NCI-H2107 treated with DMSO at 0.1 percent for 48 hours (cell line): ENCODE data around the gene AKIP1.
"Not testable (repeated sequence)": the region's sequence is repeated elsewhere in the genome, so short reads cannot be mapped to it uniquely, and the experiment has no call there.

Source experiments
- DNase-seq: peaks from one replicate; lab custom pipeline; 2025; ENCODE audit not compliant: unreplicated experiment; lab: John Stamatoyannopoulos, UW

AKIP1 gene, protein sequence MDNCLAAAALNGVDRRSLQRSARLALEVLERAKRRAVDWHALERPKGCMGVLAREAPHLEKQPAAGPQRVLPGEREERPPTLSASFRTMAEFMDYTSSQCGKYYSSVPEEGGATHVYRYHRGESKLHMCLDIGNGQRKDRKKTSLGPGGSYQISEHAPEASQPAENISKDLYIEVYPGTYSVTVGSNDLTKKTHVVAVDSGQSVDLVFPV

GRCh38 chr11:8911029-8911823 lies at the start of gene AKIP1:
Gene AKIP1 (plus strand): TSS chr11:8911189. CDS start chr11:8911450, 261 bp downstream.
- peak; percentile 79 for DNase-seq

- no peak for DNase-seq
These were observed 47.2 kb upstream of the AKIP1 start for GRCh38 chr11:8863838-8864237.

DNA sequence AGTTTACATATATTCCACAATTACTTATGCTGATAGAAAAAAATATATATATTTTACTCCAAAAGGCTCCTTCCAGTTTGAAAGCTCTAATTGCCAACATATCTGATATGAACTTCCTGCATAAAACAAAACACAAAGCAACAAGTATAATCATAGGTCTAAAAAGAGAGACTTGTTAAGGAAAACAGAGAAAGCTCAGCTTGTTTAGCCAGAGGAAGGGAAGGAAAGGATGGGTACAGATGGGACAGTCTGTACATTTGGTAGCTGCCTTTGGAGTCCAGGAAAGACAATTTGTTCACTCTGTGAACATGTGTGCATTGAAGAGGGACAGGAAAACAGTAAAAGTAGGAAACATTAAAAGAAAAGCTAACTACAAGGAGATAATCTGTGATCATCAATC lies 45.7 kb upstream of the AKIP1 start:
- DNase-seq, result no peak

- DNase-seq, result no peak
These were observed 44.0 kb upstream of the AKIP1 start for GRCh38 chr11:8867035-8867434.

DNA sequence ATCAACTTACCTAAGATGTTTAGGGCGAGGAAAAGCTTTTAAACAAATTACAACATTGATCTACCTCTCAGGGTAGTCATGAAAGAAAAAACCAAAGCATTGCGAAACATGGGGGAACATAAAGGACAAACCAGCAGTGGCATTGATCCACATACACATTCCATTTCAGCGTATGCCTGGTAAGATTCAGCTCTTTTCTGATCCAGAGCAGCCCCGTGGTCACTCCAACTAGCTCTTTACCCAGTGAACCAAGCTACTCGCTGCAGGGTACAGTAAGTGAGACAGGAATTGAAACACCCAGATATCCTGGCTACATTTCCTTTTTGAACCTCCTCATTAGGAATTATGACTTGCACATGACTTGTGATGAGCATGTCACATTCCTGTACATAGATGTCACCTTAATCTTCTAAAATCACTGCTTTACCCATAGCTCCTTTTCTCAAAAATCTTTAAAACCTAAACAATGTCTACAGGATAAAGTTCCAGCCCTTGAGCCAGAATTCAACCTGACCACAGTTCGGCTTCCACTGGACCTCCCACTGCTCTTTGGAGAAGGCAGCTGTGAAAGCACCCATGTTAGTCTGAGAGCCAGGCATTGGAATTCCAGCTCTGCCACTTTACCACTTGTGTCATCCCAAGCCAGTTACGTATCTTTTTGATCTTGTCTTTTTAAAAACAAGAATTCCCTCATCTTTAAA lies 42.9 kb upstream of the AKIP1 start:
- DNase-seq, result no peak

- no peak for DNase-seq
These were observed 40.4 kb upstream of the AKIP1 start for GRCh38 chr11:8870411-8871170.

- DNase-seq, result peak; percentile 30
These were observed 39.7 kb upstream of the AKIP1 start for GRCh38 chr11:8871171-8871775.

GRCh38 chr11:8871962-8872361 lies 39.0 kb upstream of the AKIP1 start:
- no peak for DNase-seq

GRCh38 chr11:8873741-8874405 lies 37.1 kb upstream of the AKIP1 start:
- DNase-seq, result no peak

DNA sequence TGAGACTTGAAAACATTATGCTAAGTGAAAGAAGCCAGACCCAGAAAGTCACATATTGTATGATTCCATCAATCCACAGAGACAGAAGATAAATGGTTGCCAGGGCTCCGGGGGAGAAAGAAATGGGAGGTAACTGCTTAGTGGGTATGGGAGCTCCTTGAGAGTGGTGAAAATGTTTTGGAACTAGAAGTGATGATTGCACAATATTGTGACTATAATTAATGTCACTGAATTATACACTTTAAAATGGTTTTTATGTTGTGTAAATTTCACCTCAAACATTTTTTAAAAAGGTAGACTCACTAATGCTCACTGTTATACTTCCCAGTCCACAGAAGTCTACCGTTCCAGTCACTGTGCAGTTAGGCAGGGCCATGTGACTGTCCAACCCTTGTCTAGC lies 32.2 kb upstream of the AKIP1 start:
- DNase-seq, result no peak

- DNase-seq, result not testable (repeated sequence)
These were observed 29.4 kb upstream of the AKIP1 start for GRCh38 chr11:8881585-8881984.

GRCh38 chr11:8886322-8886721 lies 24.7 kb upstream of the AKIP1 start:
- peak; percentile 16 for DNase-seq

DNA sequence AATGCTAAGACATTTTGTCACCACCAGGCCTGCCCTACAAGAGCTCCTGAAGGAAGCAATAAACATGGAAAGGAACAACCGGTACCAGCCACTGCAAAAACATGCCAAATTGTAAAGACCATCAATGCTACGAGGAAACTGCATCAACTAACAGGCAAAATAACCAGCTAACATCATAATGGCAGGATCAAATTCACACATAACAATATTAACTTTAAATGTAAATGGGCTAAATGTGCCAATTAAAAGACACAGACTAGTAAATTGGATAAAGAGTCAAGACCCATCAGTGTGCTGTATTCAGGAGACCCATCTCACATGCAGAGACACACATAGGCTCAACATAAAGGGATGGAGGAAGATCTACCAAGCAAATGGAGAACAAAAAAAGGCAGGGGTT lies 19.8 kb upstream of the AKIP1 start:
- DNase-seq, result not testable (repeated sequence)

GRCh38 chr11:8899119-8899753 lies 11.8 kb upstream of the AKIP1 start:
- DNase-seq, result no peak

DNA sequence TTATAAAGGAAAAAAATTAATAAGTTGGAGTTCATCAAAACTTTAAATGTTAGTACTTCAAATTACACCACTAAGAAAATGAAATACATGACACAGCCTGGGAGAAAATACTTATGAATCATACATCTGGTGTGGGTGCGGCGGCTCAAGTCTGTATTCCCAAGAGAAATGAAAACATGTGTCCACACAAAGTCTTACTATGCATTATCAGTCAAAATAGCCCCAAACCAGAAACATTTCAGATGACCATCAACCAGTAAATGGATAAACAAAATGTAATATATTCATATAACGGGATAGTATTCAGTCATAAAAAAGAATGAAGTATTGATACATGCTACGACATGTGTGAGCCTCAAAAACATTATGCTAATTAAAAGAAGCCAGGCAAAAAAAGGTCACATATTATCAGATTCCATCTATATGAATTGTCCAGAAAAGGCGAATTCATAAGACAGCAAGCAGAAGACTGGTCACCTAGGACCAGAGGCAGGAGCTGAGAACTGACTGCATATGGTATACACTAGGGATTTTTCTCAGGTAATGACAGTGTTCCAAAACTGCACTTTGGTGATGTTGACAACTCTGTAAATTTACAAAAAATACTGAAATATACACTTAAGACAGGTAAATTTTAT lies 5.3 kb upstream of the AKIP1 start:
- no peak for DNase-seq

DNA sequence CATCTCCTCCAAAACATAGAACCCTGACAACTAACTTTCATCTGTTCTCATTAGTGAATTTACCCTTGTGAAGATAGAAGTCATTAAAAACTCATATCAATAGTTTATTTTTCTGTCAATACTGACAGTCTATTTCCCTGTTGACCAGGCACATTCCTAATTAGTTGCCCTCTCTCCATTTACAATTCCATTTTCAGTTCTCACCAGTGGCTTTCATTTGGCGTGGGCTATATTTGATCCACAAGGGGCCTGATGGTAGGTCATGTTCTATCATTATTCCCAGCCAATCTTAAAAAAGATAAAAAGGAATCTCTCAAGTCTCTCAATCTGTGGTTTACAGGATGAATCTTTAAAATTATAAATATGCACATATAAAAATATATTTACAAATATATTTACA lies 3.9 kb upstream of the AKIP1 start:
- DNase-seq, result no peak

DNA sequence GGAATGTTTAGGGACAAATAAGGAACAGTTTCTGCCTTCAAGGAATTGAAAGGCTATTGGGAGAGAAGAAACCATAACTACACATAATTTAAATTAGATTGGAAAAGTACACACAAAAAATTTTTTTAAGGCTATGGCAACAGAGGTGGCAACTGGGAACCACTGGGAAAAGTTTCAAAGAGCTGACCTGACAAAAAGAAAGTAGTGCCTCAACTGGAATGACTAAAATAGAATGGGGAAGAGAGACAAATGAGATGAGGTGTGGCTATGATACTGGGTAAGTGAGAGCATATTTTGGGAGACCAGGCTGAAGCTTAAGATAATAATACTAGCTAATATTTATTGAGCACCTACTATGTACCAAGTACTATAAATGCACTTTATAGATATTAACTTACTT lies 2.9 kb upstream of the AKIP1 start:
- no peak for DNase-seq

DNA sequence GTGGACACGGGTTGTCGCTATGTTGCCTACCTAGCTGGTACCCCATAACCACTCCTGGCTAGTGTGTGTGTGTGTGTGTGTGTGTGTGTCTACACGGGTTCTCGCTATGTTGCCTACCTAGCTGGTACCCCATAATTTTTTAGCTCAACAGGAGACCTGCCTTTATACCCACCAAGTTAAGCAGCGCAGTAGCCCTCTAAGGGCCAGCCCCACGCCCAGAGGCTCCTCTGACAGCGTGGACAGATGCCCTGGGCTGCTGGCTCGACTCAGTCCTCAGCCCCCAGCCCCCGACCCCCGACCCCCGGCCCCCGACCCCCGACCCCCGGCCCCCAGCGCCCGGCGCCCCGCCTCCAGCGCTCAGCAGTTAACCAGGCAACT lies 351 bp upstream of the AKIP1 start:
- DNase-seq, result no peak

DNA sequence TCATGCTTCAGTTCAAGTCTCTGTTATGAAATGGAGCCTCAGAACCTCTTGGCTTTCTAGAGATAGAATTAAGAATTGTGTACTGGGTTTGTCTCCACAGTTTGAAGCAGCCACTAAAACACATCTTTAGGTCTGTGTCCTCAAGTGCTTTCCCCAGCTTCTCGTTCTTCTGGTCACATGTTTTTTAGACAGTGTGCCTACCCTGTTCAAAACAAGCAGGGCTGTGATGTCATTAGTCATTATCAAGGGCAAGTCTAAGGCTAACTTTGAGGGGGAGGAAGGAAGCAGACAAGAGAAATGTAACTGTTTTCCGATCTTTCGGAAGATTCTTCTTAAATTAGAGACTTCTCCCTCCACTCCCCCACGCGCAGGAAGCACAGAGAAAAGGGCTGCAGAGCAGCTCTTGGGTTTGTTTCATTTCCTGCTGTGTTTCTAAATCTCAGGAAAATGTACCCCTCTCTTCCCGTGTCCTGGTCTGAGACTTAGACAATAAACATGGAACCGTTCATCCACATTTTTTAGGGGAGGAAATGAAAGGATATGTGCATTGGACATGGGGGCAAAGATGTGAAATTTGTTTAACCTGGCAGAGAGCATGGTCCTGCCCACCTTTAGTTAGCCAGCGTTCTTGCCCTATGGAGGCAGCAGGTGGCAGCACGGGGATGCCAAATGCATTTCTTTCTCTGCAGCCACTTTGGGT lies 3.1 kb downstream of the AKIP1 start:
- peak; percentile 10 for DNase-seq
